Measurements from ENCODE around the gene TIGAR.

GRCh38 chr12:4284306-4284705 lies 36.7 kb upstream of the TIGAR start:
- TF ChIP-seq, protein P1, sequence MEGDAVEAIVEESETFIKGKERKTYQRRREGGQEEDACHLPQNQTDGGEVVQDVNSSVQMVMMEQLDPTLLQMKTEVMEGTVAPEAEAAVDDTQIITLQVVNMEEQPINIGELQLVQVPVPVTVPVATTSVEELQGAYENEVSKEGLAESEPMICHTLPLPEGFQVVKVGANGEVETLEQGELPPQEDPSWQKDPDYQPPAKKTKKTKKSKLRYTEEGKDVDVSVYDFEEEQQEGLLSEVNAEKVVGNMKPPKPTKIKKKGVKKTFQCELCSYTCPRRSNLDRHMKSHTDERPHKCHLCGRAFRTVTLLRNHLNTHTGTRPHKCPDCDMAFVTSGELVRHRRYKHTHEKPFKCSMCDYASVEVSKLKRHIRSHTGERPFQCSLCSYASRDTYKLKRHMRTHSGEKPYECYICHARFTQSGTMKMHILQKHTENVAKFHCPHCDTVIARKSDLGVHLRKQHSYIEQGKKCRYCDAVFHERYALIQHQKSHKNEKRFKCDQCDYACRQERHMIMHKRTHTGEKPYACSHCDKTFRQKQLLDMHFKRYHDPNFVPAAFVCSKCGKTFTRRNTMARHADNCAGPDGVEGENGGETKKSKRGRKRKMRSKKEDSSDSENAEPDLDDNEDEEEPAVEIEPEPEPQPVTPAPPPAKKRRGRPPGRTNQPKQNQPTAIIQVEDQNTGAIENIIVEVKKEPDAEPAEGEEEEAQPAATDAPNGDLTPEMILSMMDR (IDR thresholded peaks at IDR 0.05): no peak
- no peak for TF ChIP-seq POLR2A (IDR thresholded peaks at IDR 0.05)
